H1 (cell line): ENCODE measurements around the gene SRSF12. TPM values are rescaled to one million over a fixed set of nuclear protein-coding genes. Genes with fewer than 3 reads are reported as not detected.

Experiments
- BACH1 ChIP-seq: IDR thresholded peaks from 2 replicates; pipeline ENCODE4 v1.6.1; 2012; ENCODE audit warnings: low read length, improper control_type of control experiment
- CTCF ChIP-seq, 3 experiments: IDR thresholded peaks; 1 replicate in 2 of 3; 2 replicates in 1 of 3; pipeline versions ENCODE4 v1.5.1 to v1.6.1; 2011; ENCODE audit warnings: low read length in 3 of 3, mild to moderate bottlenecking in 3 of 3, inconsistent platforms in 2 of 3, low read depth in 1 of 3, moderate library complexity in 1 of 3; ENCODE audit not compliant: insufficient read depth in 1 of 3; ENCODE audit errors: control extremely low read depth in 1 of 3
- EZH2 ChIP-seq: fragments of 200-600 bp; sonication (generic); IDR thresholded peaks from 2 replicates; pipeline ENCODE4 v1.7.1; 2012; ENCODE audit warnings: low read depth, mild to moderate bottlenecking, moderate library complexity, low read length, inconsistent platforms; ENCODE audit not compliant: severe bottlenecking
- GABPA ChIP-seq: IDR thresholded peaks from 2 replicates; pipeline ENCODE4 v1.6.1; 2011; ENCODE audit warnings: mild to moderate bottlenecking, low read length, moderate library complexity, borderline replicate concordance; ENCODE audit not compliant: insufficient read depth
- HDAC2 ChIP-seq, 2 experiments: fragments of 300-600 bp in 1 of 2; sonication (generic) in 1 of 2; IDR thresholded peaks; 2 replicates each; pipeline ENCODE4 v1.6.1; 2011 to 2012; ENCODE audit warnings: low read depth in 2 of 2, low read length in 2 of 2, mild to moderate bottlenecking in 2 of 2, moderate library complexity in 2 of 2, borderline replicate concordance in 1 of 2, inconsistent platforms in 1 of 2
- JUND ChIP-seq: IDR thresholded peaks from 2 replicates; pipeline ENCODE4 v1.6.1; 2011; ENCODE audit warnings: mild to moderate bottlenecking, improper control_type of control experiment, low read length
- NRF1 ChIP-seq: IDR thresholded peaks from 2 replicates; pipeline ENCODE4 v1.6.1; 2011; ENCODE audit warnings: mild to moderate bottlenecking, low read depth, low read length, improper control_type of control experiment
- POLR2A ChIP-seq, 2 experiments: IDR thresholded peaks; 1 replicate in 1 of 2; 2 replicates in 1 of 2; pipeline ENCODE4 v1.6.1; 2011; ENCODE audit warnings: low read depth in 2 of 2, low read length in 2 of 2, mild to moderate bottlenecking in 2 of 2; ENCODE audit errors: control extremely low read depth in 1 of 2
- RAD21 ChIP-seq, 2 experiments: IDR thresholded peaks in 1 of 2; conservative IDR thresholded peaks in 1 of 2; 2 replicates each; pipeline ENCODE4 v1.6.1; 2011; ENCODE audit warnings: low read depth in 2 of 2, low read length in 2 of 2, improper control_type of control experiment in 1 of 2, inconsistent platforms in 1 of 2, mild to moderate bottlenecking in 1 of 2, moderate library complexity in 1 of 2
- SIX5 ChIP-seq: IDR thresholded peaks from 2 replicates; pipeline ENCODE4 v1.6.1; 2011; ENCODE audit warnings: mild to moderate bottlenecking, low read depth, low read length
- SP4 ChIP-seq: IDR thresholded peaks from 2 replicates; pipeline ENCODE4 v1.6.1; 2012; ENCODE audit warnings: low read length, inconsistent platforms
- SUZ12 ChIP-seq: fragments of 200-600 bp; sonication (generic); IDR thresholded peaks from 2 replicates; pipeline ENCODE4 v1.6.1; 2012; ENCODE audit warnings: mild to moderate bottlenecking, inconsistent platforms, low read length, moderate library complexity, mixed read lengths
- TAF7 ChIP-seq: optimal IDR thresholded peaks from 2 replicates; pipeline ENCODE3; 2011; ENCODE audit warnings: low read depth, mild to moderate bottlenecking, inconsistent platforms, low read length, moderate library complexity, borderline replicate concordance
- USF2 ChIP-seq: IDR thresholded peaks from 2 replicates; pipeline ENCODE4 v1.6.1; 2011; ENCODE audit warnings: low read length, improper control_type of control experiment
- polyA plus RNA-seq, 7 experiments: library from polyadenylated mRNA; depleted of rRNA in 3 of 7; stranded (reverse) in 5 of 7; unstranded in 2 of 7; fragments of >200 nt in 5 of 7; fragments of 200-250 nt in 2 of 7; gene quantifications; 1 replicate in 5 of 7; 2 replicates in 1 of 7; 4 replicates in 1 of 7; pipeline versions ENCODE4 v1.2.1 to v1.2.3, GENCODE V29; 2011 to 2013; ENCODE audit warnings: missing spikeins in 2 of 7, mixed read lengths in 2 of 7
- total RNA-seq: library from RNA; stranded (reverse); fragmentation: NEBNext Ultra II Directional; extraction: Animal tissue kit (Norgen Biotek cat#: 25700); gene quantifications from 2 replicates; pipeline ENCODE4 v1.2.1, GENCODE V29; 2021

Gene SRSF12
- total and polyA plus RNA-seq, 2 of the 8 experiments (the other 6 are each of a cell fraction or from before 2014, with no cell fraction given) = 2.6 to 4.2 TPM

GRCh38 chr6:89084954-89085353, 32.9 kb downstream of the SRSF12 start (continued):
- TF ChIP-seq NRF1 = no peak
- TF ChIP-seq SIX5 = no peak
- no peak for TF ChIP-seq GABPA
- TF ChIP-seq CTCF (IDR thresholded peaks at IDR 0.05; ENCODE audit: control extremely low read depth in 1 of 3, insufficient read depth in 1 of 3, low read depth in 1 of 3, low read length in 3 of 3) = no peak
- TF ChIP-seq USF2 = no peak
- no peak for TF ChIP-seq TAF7
- TF ChIP-seq BACH1 = no peak
- no peak for TF ChIP-seq HDAC2 (IDR thresholded peaks at IDR 0.05; ENCODE audit: borderline replicate concordance in 1 of 2, low read depth in 2 of 2, low read length in 2 of 2)
- TF ChIP-seq EZH2 = no peak
- TF ChIP-seq SUZ12 = no peak
- TF ChIP-seq POLR2A (IDR thresholded peaks at IDR 0.05; ENCODE audit: control extremely low read depth in 1 of 2, low read depth in 2 of 2, low read length in 2 of 2) = peak in 1 of 2 experiments; percentile 69; a peak in 2 of 3 replicates
- no peak for TF ChIP-seq RAD21 (IDR thresholded peaks at IDR 0.05 in 1 of 2, conservative IDR thresholded peaks at IDR 0.05 in 1 of 2; ENCODE audit: low read depth in 2 of 2, low read length in 2 of 2)
- TF ChIP-seq SP4 = no peak
- TF ChIP-seq JUND = peak; percentile 86
